HG03280 (cell line): Measurements from ENCODE around the gene KIAA0232.
A peak's percentile ranks its signal among the peaks of the same experiment; 100 is the strongest.
"Not testable (repeated sequence)": the region's sequence is repeated elsewhere in the genome, so short reads cannot be mapped to it uniquely, and the experiment has no call there.

Source experiments
- ATAC-seq: cut with Tn5 transposase; IDR thresholded peaks from one replicate; pipeline ENCODE4 v1.9.1; 2021; ENCODE audit warnings: mild to moderate bottlenecking, moderate library complexity; ENCODE audit not compliant: unreplicated experiment

The KIAA0232 gene

GRCh38 chr4:6896035-6896434 is 113.5 kb downstream of the KIAA0232 start:
- ATAC-seq: no peak

- no peak for ATAC-seq
Measured at GRCh38 chr4:6898763-6899162, 116.2 kb downstream of the KIAA0232 start.

- no peak for ATAC-seq
Measured at GRCh38 chr4:6900181-6900812, 117.8 kb downstream of the KIAA0232 start.

- ATAC-seq: no peak
Measured at GRCh38 chr4:6900956-6901355, 118.4 kb downstream of the KIAA0232 start.

- ATAC-seq: no peak
Measured at GRCh38 chr4:6901669-6902317, 119.3 kb downstream of the KIAA0232 start.

GRCh38 chr4:6902318-6903042 is 120.0 kb downstream of the KIAA0232 start:
- ATAC-seq: no peak

- ATAC-seq: no peak
Measured at GRCh38 chr4:6905516-6906445, 123.3 kb downstream of the KIAA0232 start.

GRCh38 chr4:6906486-6906885 is 124.0 kb downstream of the KIAA0232 start:
- not testable (repeated sequence) for ATAC-seq

- no peak for ATAC-seq
Measured at GRCh38 chr4:6907658-6908191, 125.2 kb downstream of the KIAA0232 start.

GRCh38 chr4:6908432-6909112 is 126.0 kb downstream of the KIAA0232 start:
- ATAC-seq: no peak

- ATAC-seq: peak; percentile 88
Measured at GRCh38 chr4:6909113-6909969, 126.8 kb downstream of the KIAA0232 start, which contains the start of gene TBC1D14. Gene TBC1D14 (plus strand): TSS chr4:6909826. CDS start chr4:6923390, 13,564 bp downstream.

- ATAC-seq: peak; percentile 30
Measured at GRCh38 chr4:6909970-6910339, 127.4 kb downstream of the KIAA0232 start.

- ATAC-seq: no peak
Measured at GRCh38 chr4:6910340-6910959, 127.9 kb downstream of the KIAA0232 start.

GRCh38 chr4:6910960-6911874 is 128.7 kb downstream of the KIAA0232 start:
- no peak for ATAC-seq

- not testable (repeated sequence) for ATAC-seq
Measured at GRCh38 chr4:6911917-6912316, 129.4 kb downstream of the KIAA0232 start.

- ATAC-seq: no peak
Measured at GRCh38 chr4:6912441-6912840, 129.9 kb downstream of the KIAA0232 start.

GRCh38 chr4:6913350-6913905 is 130.9 kb downstream of the KIAA0232 start:
- no peak for ATAC-seq
